Mucosa of gallbladder (tissue), 1 donor: ENCODE results near the gene KIF5C. TPM values are rescaled to one million over a fixed set of nuclear protein-coding genes. Genes with fewer than 3 reads are reported as not detected.

Experiments used
- total RNA-seq: library from RNA; stranded (reverse); gene quantifications from one replicate; pipeline ENCODE4 v1.2.1, GENCODE V29; 2021
- donor health status: DM: no; HTN: no; CAD: no.

Gene KIF5C
- total RNA-seq, 1 donor from 2014 or later, result 3.5 TPM

Other genes with a start within 250 kb of the KIF5C start
- gene EPC2, start 230.5 kb upstream of the KIF5C start, total RNA-seq, result 30.8 TPM
- gene LYPD6B, start 163.5 kb downstream of the KIF5C start, total RNA-seq, result 98.5 TPM